Common myeloid progenitor, CD34-positive (primary cell): ENCODE results near the gene CDKN1A.
A peak's percentile ranks its signal among the peaks of the same experiment; 100 is the strongest.

Experiments
- CTCF ChIA-PET: fragments of 350-600 bp; sonication (Branson Sonifier 250); formaldehyde crosslinking; loops from one replicate; lab custom pipeline; 2021; ENCODE audit warnings: antibody characterized with exemption; lab: Charles Lee
- POLR2A ChIA-PET: fragments of 350-600 bp; sonication (Branson Sonifier 250); formaldehyde crosslinking; loops from one replicate; lab custom pipeline; 2021; ENCODE audit warnings: antibody characterized with exemption; lab: Charles Lee
- DNase-seq, 3 donors: peaks; one replicate each; pipeline versions ENCODE4 v3.0.0 to v3.0.0-alpha.2; 2013
- H3K27ac ChIP-seq, 2 experiments: 1 replicate in 1 of 2; 2 replicates in 1 of 2; pipeline ENCODE4 v1.7.0; 2013; ENCODE audit warnings: inconsistent platforms in 2 of 2, low read length in 2 of 2, mild to moderate bottlenecking in 2 of 2, low read depth in 1 of 2, moderate library complexity in 1 of 2; ENCODE audit not compliant: severe bottlenecking in 2 of 2, insufficient read depth in 1 of 2, poor library complexity in 1 of 2
- H3K27me3 ChIP-seq, 5 experiments: replicated peaks in 2 of 5; 1 replicate in 3 of 5; 2 replicates in 2 of 5; pipeline versions ENCODE4 v1.6.1 to v1.7.0; 2013; ENCODE audit warnings: low read length in 4 of 5, mild to moderate bottlenecking in 2 of 5, moderate library complexity in 2 of 5, inconsistent platforms in 1 of 5; ENCODE audit not compliant: insufficient read depth in 5 of 5, control insufficient read depth in 4 of 5
- H3K36me3 ChIP-seq, 4 experiments: 1 replicate in 2 of 4; 2 replicates in 2 of 4; pipeline versions ENCODE4 v1.6.1 to v1.7.0; 2013; ENCODE audit warnings: low read length in 3 of 4, control low read depth in 1 of 4, mild to moderate bottlenecking in 1 of 4; ENCODE audit not compliant: control insufficient read depth in 4 of 4, insufficient read depth in 4 of 4
- H3K4me1 ChIP-seq, 4 experiments: 1 replicate in 3 of 4; 2 replicates in 1 of 4; pipeline versions ENCODE4 v1.6.1 to v1.7.1; 2013; ENCODE audit warnings: low read length in 3 of 4, mild to moderate bottlenecking in 3 of 4, control low read depth in 1 of 4, inconsistent platforms in 1 of 4, moderate library complexity in 1 of 4; ENCODE audit not compliant: control insufficient read depth in 4 of 4, insufficient read depth in 4 of 4; ENCODE audit errors: control extremely low read depth in 1 of 4
- H3K4me3 ChIP-seq, 7 experiments: 1 replicate in 4 of 7; 2 replicates in 3 of 7; pipeline versions ENCODE4 v1.5.1 to v1.7.0; 2013; ENCODE audit warnings: mild to moderate bottlenecking in 7 of 7, low read length in 6 of 7, moderate library complexity in 6 of 7, inconsistent platforms in 2 of 7, low read depth in 2 of 7, control low read depth in 1 of 7; ENCODE audit not compliant: insufficient read depth in 4 of 7, control insufficient read depth in 1 of 7; ENCODE audit errors: extremely low read depth in 1 of 7
- H3K9me3 ChIP-seq, 5 experiments: 1 replicate in 4 of 5; 2 replicates in 1 of 5; pipeline versions ENCODE4 v1.6.1 to v1.7.1; 2013; ENCODE audit warnings: low read length in 4 of 5, mild to moderate bottlenecking in 2 of 5, inconsistent platforms in 1 of 5, low read depth in 1 of 5, moderate library complexity in 1 of 5; ENCODE audit not compliant: control insufficient read depth in 4 of 5, insufficient read depth in 2 of 5; ENCODE audit errors: control extremely low read depth in 1 of 5
- WGBS: methylation state at CpG from one replicate; pipeline ENCODE4 v1.1.5; 2013; ENCODE audit not compliant: insufficient coverage; 5-methylcytosine and 5-hydroxymethylcytosine counted together

The CDKN1A gene

GRCh38 chr6:36734486-36735060 lies 56.1 kb downstream of the CDKN1A start:
- DNase-seq = no peak
- ChIA-PET CTCF (interaction anchor here (0.7 to 5.2 kb wide), 5 partner anchors 24 to 119 kb away, joined by 3 to 22 read pairs (median 3); no protein-coding TSS in a partner anchor), POLR2A (no interaction called here)
- peak overlapping the region in 3 of 7 experiments; percentile 40 to 63 (median 59) for H3K4me3 ChIP-seq
- 89% methylated on average over 6 of the region's 7 CpGs for WGBS
- H3K27ac ChIP-seq = no peak overlapping the region
- peaks cover 0 to 1% (median 0%) of the 10 kb centered on the region in 5 experiments for H3K27me3 ChIP-seq
- H3K36me3 ChIP-seq = peaks cover 0 to 10% (median 0%) of the 10 kb centered on the region in 4 experiments
- H3K4me1 ChIP-seq = peaks cover 0 to 12% (median 10%) of the 10 kb centered on the region in 4 experiments
- H3K9me3 ChIP-seq = no peaks in the 10 kb centered on the region

GRCh38 chr6:36735110-36736071 lies 56.9 kb downstream of the CDKN1A start:
- peaks cover 0 to 10% (median 0%) of the 10 kb centered on the region in 4 experiments for H3K36me3 ChIP-seq
- POLR2A ChIA-PET = no interaction called here
- no peaks in the 10 kb centered on the region for H3K9me3 ChIP-seq
- H3K27me3 ChIP-seq = peaks cover 0 to 1% (median 0%) of the 10 kb centered on the region in 5 experiments
- CTCF ChIA-PET = interaction anchor here (0.7 to 5.2 kb wide), 4 partner anchors 23 to 120 kb away, joined by 3 to 22 read pairs (median 6); no protein-coding TSS in a partner anchor
- no peak overlapping the region for H3K27ac ChIP-seq
- peaks cover 0 to 12% (median 10%) of the 10 kb centered on the region in 4 experiments for H3K4me1 ChIP-seq
- WGBS = 16% methylated on average over 22 of the region's 24 CpGs
- peak; percentile 67 to 86 (median 85) for DNase-seq
- H3K4me3 ChIP-seq = peak overlapping the region in 3 of 7 experiments; percentile 40 to 63 (median 59)
